ENCODE results near the gene KDM1A. TPM values are rescaled to one million over a fixed set of nuclear protein-coding genes. Genes with fewer than 3 reads are reported as not detected.

Gene KDM1A
- polyA plus RNA-seq, 2 of the 4 experiments (the other 2 are of a cell fraction), result 66.4 to 80.3 TPM

DNA sequence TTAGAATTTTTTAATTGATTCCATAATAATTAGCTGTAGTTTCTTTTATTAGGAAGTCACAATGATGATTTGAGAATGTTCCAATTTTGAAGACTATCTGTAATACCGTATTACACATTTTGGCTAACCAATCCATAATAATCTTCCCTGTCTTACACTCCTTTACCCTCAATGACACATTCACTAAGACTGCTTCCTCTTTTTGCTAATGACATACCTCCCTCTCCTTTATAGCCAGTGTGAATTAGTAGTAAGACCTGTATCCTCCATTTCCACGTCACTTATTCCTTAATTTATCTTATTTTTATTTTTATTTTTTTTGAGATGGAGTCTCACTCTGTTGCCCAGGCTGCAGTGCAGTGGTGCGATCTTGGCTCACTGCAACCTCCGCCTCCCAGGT, 10.1 kb downstream of the KDM1A start:
- Histone ChIP-seq H3K4me3 (no peak overlapping the region), H3K9me3 (no peaks in the 10 kb centered on the region), H3K27ac (no peak overlapping the region), H3K4me2 (no peak overlapping the region), H3K4me1 (peaks cover 30% of the 10 kb centered on the region)
- ATAC-seq (no peak), DNase-seq (ENCODE audit: low read depth in 1 of 2, low spot score in 1 of 2) (no peak), FAIRE-seq (no peak)
- CTCF ChIA-PET, result no interaction called here
- WGBS (ENCODE audit: missing lambda C conversion rate), result 95% methylated on average over 4 of the region's 4 CpGs
- TF ChIP-seq CTCF (IDR thresholded peaks at IDR 0.05), result no peak
- no peak for TF ChIP-seq ZFP36 (IDR thresholded peaks at IDR 0.05; ENCODE audit: borderline replicate concordance, partially characterized antibody)
- TF ChIP-seq JUN (IDR thresholded peaks at IDR 0.05), result no peak
- TF ChIP-seq PHF8 (IDR thresholded peaks at IDR 0.05; ENCODE audit: borderline replicate concordance, low read depth), result no peak
- TF ChIP-seq HEYL (CRISPR knock-in tag; IDR thresholded peaks at IDR 0.05), result no peak
- no peak for TF ChIP-seq ELK1 (IDR thresholded peaks at IDR 0.05; ENCODE audit: low read depth, low read length)
- TF ChIP-seq, protein P1, sequence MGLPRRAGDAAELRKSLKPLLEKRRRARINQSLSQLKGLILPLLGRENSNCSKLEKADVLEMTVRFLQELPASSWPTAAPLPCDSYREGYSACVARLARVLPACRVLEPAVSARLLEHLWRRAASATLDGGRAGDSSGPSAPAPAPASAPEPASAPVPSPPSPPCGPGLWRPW (IDR thresholded peaks at IDR 0.05), result no peak
- TF ChIP-seq HOXB13 (CRISPR knock-in tag; IDR thresholded peaks at IDR 0.05; ENCODE audit: low read depth), result no peak
- no peak for TF ChIP-seq RNF2 (IDR thresholded peaks at IDR 0.05; ENCODE audit: borderline replicate concordance, low read depth)
- no peak for TF ChIP-seq CBX2 (IDR thresholded peaks at IDR 0.05; ENCODE audit: borderline replicate concordance, low read depth)
- TF ChIP-seq TFCP2L1 (CRISPR knock-in tag; IDR thresholded peaks at IDR 0.05), result no peak
- TF ChIP-seq ZNF302 (CRISPR knock-in tag; IDR thresholded peaks at IDR 0.05), result no peak
- no peak for TF ChIP-seq SREBF2 (IDR thresholded peaks at IDR 0.05)
- no peak for TF ChIP-seq JUNB (IDR thresholded peaks at IDR 0.05)
- no peak for TF ChIP-seq MAFK (IDR thresholded peaks at IDR 0.05; ENCODE audit: partially characterized antibody)
- TF ChIP-seq CHD2 (IDR thresholded peaks at IDR 0.05; ENCODE audit: low read length, partially characterized antibody), result no peak
- no peak for TF ChIP-seq TP53 (CRISPR knock-in tag; IDR thresholded peaks at IDR 0.05)
- TF ChIP-seq FOSL2 (IDR thresholded peaks at IDR 0.05), result no peak
- no peak for TF ChIP-seq FOSL2 (CRISPR knock-in tag; IDR thresholded peaks at IDR 0.05)
- no peak for TF ChIP-seq RARB (CRISPR knock-in tag; IDR thresholded peaks at IDR 0.05)
- POLR2A ChIA-PET, result no interaction called here

- DNase-seq (ENCODE audit: low read depth in 1 of 2, low spot score in 1 of 2), result no peak
- 64% methylated on average over 2 of the region's 2 CpGs for WGBS (ENCODE audit: missing lambda C conversion rate)
- Histone ChIP-seq H3K4me1 (0 out of 3 replicates have a peak, but pooled peaks cover 9% of the 10 kb centered on the region), H3K4me2 (no peak overlapping the region), H3K4me3 (no peak overlapping the region), H3K9me3 (no peaks in the 10 kb centered on the region), H3K27ac (no peak overlapping the region)
- no peak for TF ChIP-seq NFE2L2 (conservative IDR thresholded peaks at IDR 0.05; ENCODE audit: low read length)
- no peak for TF ChIP-seq JUNB (IDR thresholded peaks at IDR 0.05)
- TF ChIP-seq MAFK (IDR thresholded peaks at IDR 0.05; ENCODE audit: partially characterized antibody), result no peak
- TF ChIP-seq RCOR1 (IDR thresholded peaks at IDR 0.05; ENCODE audit: low read depth, low read length), result no peak
- TF ChIP-seq TP53 (CRISPR knock-in tag; IDR thresholded peaks at IDR 0.05), result no peak
- TF ChIP-seq HOXA7 (CRISPR knock-in tag; IDR thresholded peaks at IDR 0.05), result no peak
- TF ChIP-seq NPAS2 (CRISPR knock-in tag; IDR thresholded peaks at IDR 0.05; ENCODE audit: borderline replicate concordance), result no peak
- no peak for TF ChIP-seq CHD4 (IDR thresholded peaks at IDR 0.05; ENCODE audit: borderline replicate concordance)
- no peak for TF ChIP-seq HDAC2 (IDR thresholded peaks at IDR 0.05)
- TF ChIP-seq USF2 (IDR thresholded peaks at IDR 0.05), result no peak
- no peak for TF ChIP-seq PHF8 (IDR thresholded peaks at IDR 0.05; ENCODE audit: borderline replicate concordance, low read depth)
- TF ChIP-seq HEYL (CRISPR knock-in tag; IDR thresholded peaks at IDR 0.05), result no peak
- no peak for TF ChIP-seq JUN (IDR thresholded peaks at IDR 0.05)
- TF ChIP-seq, protein P2, sequence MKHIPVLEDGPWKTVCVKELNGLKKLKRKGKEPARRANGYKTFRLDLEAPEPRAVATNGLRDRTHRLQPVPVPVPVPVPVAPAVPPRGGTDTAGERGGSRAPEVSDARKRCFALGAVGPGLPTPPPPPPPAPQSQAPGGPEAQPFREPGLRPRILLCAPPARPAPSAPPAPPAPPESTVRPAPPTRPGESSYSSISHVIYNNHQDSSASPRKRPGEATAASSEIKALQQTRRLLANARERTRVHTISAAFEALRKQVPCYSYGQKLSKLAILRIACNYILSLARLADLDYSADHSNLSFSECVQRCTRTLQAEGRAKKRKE (CRISPR knock-in tag; IDR thresholded peaks at IDR 0.05; ENCODE audit: low read depth), result no peak
- TF ChIP-seq ZFP36 (IDR thresholded peaks at IDR 0.05; ENCODE audit: borderline replicate concordance, partially characterized antibody), result no peak
- no peak for FAIRE-seq
- POLR2A ChIA-PET, result no interaction called here
- CTCF ChIA-PET, result no interaction called here
- ATAC-seq, result no peak
These were observed 16.7 kb downstream of the KDM1A start for GRCh38 chr1:23035823-23036452.

All from A549 (cell line).